Measurements from ENCODE around the gene SF3A2. TPM values are rescaled to one million over a fixed set of nuclear protein-coding genes. Genes with fewer than 3 reads are reported as not detected.
"Not testable (repeated sequence)": the region's sequence is repeated elsewhere in the genome, so short reads cannot be mapped to it uniquely, and the experiment has no call there.

The SF3A2 gene
- total and polyA plus RNA-seq, 2 donors (not counting 1 experiment from before 2014, with no cell fraction given): 98.2 to 140 TPM

DNA sequence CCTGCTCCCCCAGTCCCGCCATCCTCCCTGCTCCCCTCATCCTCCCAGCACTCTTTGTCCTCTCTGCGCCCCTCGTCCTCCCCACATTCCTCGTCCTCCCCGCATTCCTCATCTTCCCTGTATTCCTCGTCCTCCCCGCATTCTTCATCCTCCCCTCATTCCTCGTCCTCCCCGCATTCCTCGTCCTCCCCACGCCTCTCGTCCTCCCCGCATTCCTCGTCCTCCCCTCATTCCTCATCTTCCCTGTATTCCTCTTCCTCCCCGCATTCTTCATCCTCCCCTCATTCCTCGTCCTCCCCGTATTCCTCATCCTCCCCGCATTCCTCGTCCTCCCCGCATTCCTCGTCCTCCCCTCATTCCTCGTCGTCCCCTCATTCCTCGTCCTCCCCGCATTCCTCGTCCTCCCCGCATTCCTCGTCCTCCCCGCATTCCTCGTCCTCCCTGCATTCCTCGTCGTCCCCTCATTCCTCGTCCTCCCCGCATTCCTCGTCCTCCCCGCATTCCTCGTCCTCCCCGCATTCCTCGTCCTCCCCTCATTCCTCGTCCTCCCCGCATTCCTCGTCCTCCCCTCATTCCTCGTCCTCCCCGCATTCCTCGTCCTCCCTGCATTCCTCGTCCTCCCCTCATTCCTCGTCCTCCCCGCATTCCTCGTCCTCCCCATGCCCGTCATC, 35.9 kb upstream of the SF3A2 start:
- WGBS (ENCODE audit: insufficient coverage): 97% methylated on average over 50 of the region's 50 CpGs
- H3K9me3 Mint-ChIP-seq (ENCODE audit: insufficient read depth); CTCF ChIA-PET; H3K27ac Mint-ChIP-seq; H3K27me3 ChIP-seq (replicated peaks in 1 of 4; ENCODE audit: control extremely low read depth in 1 of 4, control insufficient read depth in 3 of 4, insufficient read depth in 4 of 4, low read length in 3 of 4); H3K4me1 ChIP-seq (ENCODE audit: control insufficient read depth in 2 of 2, insufficient read depth in 2 of 2, low read length in 2 of 2); POLR2A ChIA-PET; H3K27ac ChIP-seq (ENCODE audit: low read length in 2 of 2); H2AFZ ChIP-seq (ENCODE audit: insufficient read depth, low read depth, low read length, poor library complexity, severe bottlenecking); intact Hi-C loops (cut with micrococcal nuclease); H3K4me3 Mint-ChIP-seq; H3K4me3 ChIP-seq (ENCODE audit: control extremely low read depth in 1 of 5, extremely low read depth in 1 of 5, insufficient read depth in 1 of 5, low read depth in 2 of 5, low read length in 4 of 5); ATAC-seq (ENCODE audit: low read depth); H3K4me1 Mint-ChIP-seq; H3K27me3 Mint-ChIP-seq; H3K9me3 ChIP-seq (ENCODE audit: control extremely low read depth in 1 of 3, control insufficient read depth in 2 of 3, insufficient read depth in 1 of 3, low read length in 2 of 3); H3K9ac ChIP-seq (ENCODE audit: low read length); DNase-seq; H3K4me2 ChIP-seq (replicated peaks; ENCODE audit: low read depth, low read length, poor library complexity, severe bottlenecking): not testable (repeated sequence)
- peaks cover 0 to 36% of the 10 kb centered on the region in 2 experiments for H3K36me3 ChIP-seq (replicated peaks in 1 of 2; ENCODE audit: control extremely low read depth in 1 of 2, control insufficient read depth in 1 of 2, extremely low read depth in 1 of 2, insufficient read depth in 2 of 2, low read length in 1 of 2)
- H4K20me1 ChIP-seq (ENCODE audit: control insufficient read depth, insufficient read depth, low read length, poor library complexity, severe bottlenecking): peaks cover 75% of the 10 kb centered on the region
- H3K79me2 ChIP-seq (ENCODE audit: control insufficient read depth, insufficient read depth, low read length): peaks cover 77% of the 10 kb centered on the region

DNA sequence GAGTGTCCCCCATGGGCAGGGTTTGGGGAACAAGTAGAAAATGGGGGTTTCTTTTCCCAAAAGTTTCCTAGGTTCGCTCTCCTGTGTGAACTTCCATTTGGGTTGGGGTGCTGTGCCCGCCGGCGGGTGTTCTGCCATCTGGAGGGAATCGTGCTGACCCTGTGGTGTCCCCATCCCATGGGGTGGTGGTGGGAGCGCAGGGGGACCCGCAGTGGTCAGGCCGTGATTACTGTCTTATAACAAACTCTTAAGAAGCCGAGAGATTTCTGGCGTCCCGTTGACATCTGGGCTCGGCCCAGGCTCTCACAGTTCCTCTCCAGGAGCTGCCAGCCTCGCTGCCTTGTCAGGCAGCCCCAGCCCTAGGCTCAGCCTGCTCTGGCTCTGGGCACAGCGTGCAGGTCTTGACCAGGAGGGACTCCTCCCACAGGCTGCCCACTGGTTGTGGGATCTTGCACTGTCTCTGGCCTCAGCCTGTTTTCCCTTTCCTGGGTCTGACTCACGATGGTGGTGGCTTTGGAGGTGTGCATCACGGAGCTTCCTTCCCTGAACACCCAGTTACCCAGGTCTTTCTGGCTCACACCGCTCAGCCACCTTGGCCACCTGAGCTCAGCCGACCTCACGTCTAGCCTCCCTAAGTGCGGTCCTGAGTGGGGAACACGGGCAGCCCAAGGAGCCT, 35.0 kb upstream of the SF3A2 start:
- no peak overlapping the region for H3K27ac Mint-ChIP-seq

More for the DNA sequence above, 35.0 kb upstream of the SF3A2 start:
- no peaks in the 10 kb centered on the region for H3K9me3 Mint-ChIP-seq (ENCODE audit: insufficient read depth)
- Histone ChIP-seq H3K4me2 (replicated peaks; ENCODE audit: low read depth, low read length, poor library complexity, severe bottlenecking) (no peak overlapping the region), H3K9me3 (ENCODE audit: control extremely low read depth in 1 of 3, control insufficient read depth in 2 of 3, insufficient read depth in 1 of 3, low read length in 2 of 3) (no peaks in the 10 kb centered on the region), H4K20me1 (ENCODE audit: control insufficient read depth, insufficient read depth, low read length, poor library complexity, severe bottlenecking) (peaks cover 69% of the 10 kb centered on the region), H3K79me2 (ENCODE audit: control insufficient read depth, insufficient read depth, low read length) (peaks cover 77% of the 10 kb centered on the region), H3K4me1 (ENCODE audit: control insufficient read depth in 2 of 2, insufficient read depth in 2 of 2, low read length in 2 of 2) (no peaks in the 10 kb centered on the region), H3K27me3 (replicated peaks in 1 of 4; ENCODE audit: control extremely low read depth in 1 of 4, control insufficient read depth in 3 of 4, insufficient read depth in 4 of 4, low read length in 3 of 4) (no peaks in the 10 kb centered on the region), H3K4me3 (ENCODE audit: control extremely low read depth in 1 of 5, extremely low read depth in 1 of 5, insufficient read depth in 1 of 5, low read depth in 2 of 5, low read length in 4 of 5) (no peak overlapping the region), H3K9ac (ENCODE audit: low read length) (no peak overlapping the region), H2AFZ (ENCODE audit: insufficient read depth, low read depth, low read length, poor library complexity, severe bottlenecking) (no peak overlapping the region), H3K27ac (ENCODE audit: low read length in 2 of 2) (no peak overlapping the region), H3K36me3 (replicated peaks in 1 of 2; ENCODE audit: control extremely low read depth in 1 of 2, control insufficient read depth in 1 of 2, extremely low read depth in 1 of 2, insufficient read depth in 2 of 2, low read length in 1 of 2) (peaks cover 0 to 30% of the 10 kb centered on the region in 2 experiments)
- ChIA-PET CTCF (no interaction called here), POLR2A (no interaction called here)
- DNase-seq (no peak), ATAC-seq (ENCODE audit: low read depth) (no peak)
- WGBS (ENCODE audit: insufficient coverage): 96% methylated on average over 16 of the region's 21 CpGs
- H3K4me1 Mint-ChIP-seq: peaks cover 6% of the 10 kb centered on the region
- intact Hi-C loops (cut with micrococcal nuclease): no loop called here
- no peak overlapping the region for H3K4me3 Mint-ChIP-seq
- no peak for TF ChIP-seq EZH2 (IDR thresholded peaks at IDR 0.05; ENCODE audit: borderline replicate concordance, insufficient read depth, low read depth, low read length, poor library complexity, severe bottlenecking)
- TF ChIP-seq, protein P1, sequence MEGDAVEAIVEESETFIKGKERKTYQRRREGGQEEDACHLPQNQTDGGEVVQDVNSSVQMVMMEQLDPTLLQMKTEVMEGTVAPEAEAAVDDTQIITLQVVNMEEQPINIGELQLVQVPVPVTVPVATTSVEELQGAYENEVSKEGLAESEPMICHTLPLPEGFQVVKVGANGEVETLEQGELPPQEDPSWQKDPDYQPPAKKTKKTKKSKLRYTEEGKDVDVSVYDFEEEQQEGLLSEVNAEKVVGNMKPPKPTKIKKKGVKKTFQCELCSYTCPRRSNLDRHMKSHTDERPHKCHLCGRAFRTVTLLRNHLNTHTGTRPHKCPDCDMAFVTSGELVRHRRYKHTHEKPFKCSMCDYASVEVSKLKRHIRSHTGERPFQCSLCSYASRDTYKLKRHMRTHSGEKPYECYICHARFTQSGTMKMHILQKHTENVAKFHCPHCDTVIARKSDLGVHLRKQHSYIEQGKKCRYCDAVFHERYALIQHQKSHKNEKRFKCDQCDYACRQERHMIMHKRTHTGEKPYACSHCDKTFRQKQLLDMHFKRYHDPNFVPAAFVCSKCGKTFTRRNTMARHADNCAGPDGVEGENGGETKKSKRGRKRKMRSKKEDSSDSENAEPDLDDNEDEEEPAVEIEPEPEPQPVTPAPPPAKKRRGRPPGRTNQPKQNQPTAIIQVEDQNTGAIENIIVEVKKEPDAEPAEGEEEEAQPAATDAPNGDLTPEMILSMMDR (IDR thresholded peaks at IDR 0.05): no peak
- H3K27me3 Mint-ChIP-seq: no peaks in the 10 kb centered on the region
